ENCODE results near the gene PDZD8.
A peak's percentile ranks its signal among the peaks of the same experiment; 100 is the strongest.

PDZD8 gene

GRCh38 chr10:117375360-117376178 is at the start of gene PDZD8:
Gene PDZD8, minus strand, starts transcription at chr10:117375440. Its CDS starts 213 bp downstream, at chr10:117375227.
- intact Hi-C loops (cut with DNase I): no loop called here
- peak; percentile 82 to 98 (median 95) for DNase-seq

GRCh38 chr10:117424171-117424570 is 48.9 kb upstream of the PDZD8 start:
- intact Hi-C loops (cut with DNase I): no loop called here
- no peak for DNase-seq

- DNase-seq: no peak
- intact Hi-C loops (cut with DNase I): no loop called here
Observed at GRCh38 chr10:117421985-117422384, 46.7 kb upstream of the PDZD8 start.

GRCh38 chr10:117420768-117421167 is 45.5 kb upstream of the PDZD8 start:
- intact Hi-C loops (cut with DNase I): no loop called here
- DNase-seq: no peak

GRCh38 chr10:117419921-117420320 is 44.7 kb upstream of the PDZD8 start:
- intact Hi-C loops (cut with DNase I): no loop called here
- no peak for DNase-seq

- intact Hi-C loops (cut with DNase I): no loop called here
- no peak for DNase-seq
Observed at GRCh38 chr10:117419159-117419558, 43.9 kb upstream of the PDZD8 start.

GRCh38 chr10:117418121-117418520 is 42.9 kb upstream of the PDZD8 start:
- DNase-seq: no peak
- intact Hi-C loops (cut with DNase I): no loop called here

- intact Hi-C loops (cut with DNase I): no loop called here
- no peak for DNase-seq
Observed at GRCh38 chr10:117417196-117417595, 42.0 kb upstream of the PDZD8 start.

- intact Hi-C loops (cut with DNase I): no loop called here
- DNase-seq: no peak
Observed at GRCh38 chr10:117413928-117414618, 38.8 kb upstream of the PDZD8 start.

GRCh38 chr10:117412469-117413010 is 37.3 kb upstream of the PDZD8 start:
- no peak for DNase-seq
- intact Hi-C loops (cut with DNase I): no loop called here

- intact Hi-C loops (cut with DNase I): no loop called here
- DNase-seq: no peak
Observed at GRCh38 chr10:117411479-117412399, 36.5 kb upstream of the PDZD8 start.

- intact Hi-C loops (cut with DNase I): no loop called here
- DNase-seq: no peak
Observed at GRCh38 chr10:117410557-117410956, 35.3 kb upstream of the PDZD8 start.

GRCh38 chr10:117409549-117410305 is 34.5 kb upstream of the PDZD8 start:
- peak in 22 of 42 donors; percentile 4 to 68 (median 23) for DNase-seq
- intact Hi-C loops (cut with DNase I): no loop called here

GRCh38 chr10:117408436-117409384 is 33.5 kb upstream of the PDZD8 start:
- intact Hi-C loops (cut with DNase I): no loop called here
- DNase-seq: no peak

- DNase-seq: no peak
- intact Hi-C loops (cut with DNase I): no loop called here
Observed at GRCh38 chr10:117405730-117406129, 30.5 kb upstream of the PDZD8 start.

- intact Hi-C loops (cut with DNase I): no loop called here
- no peak for DNase-seq
Observed at GRCh38 chr10:117400329-117400728, 25.1 kb upstream of the PDZD8 start.
